DOHH2 (cell line): ENCODE data around the gene REG1B.

Experiments
- H3F3A ChIP-seq: fragments of 200-600 bp; sonication (generic), shearing (Covaris generic); 2 replicates; pipeline ENCODE4 v1.6.0; 2016; ENCODE audit warnings: antibody characterized with exemption, mild to moderate bottlenecking; ENCODE audit not compliant: control insufficient read depth, insufficient read depth
- H3K27ac ChIP-seq: fragments of 200-600 bp; sonication (generic); 2 replicates; pipeline ENCODE4 v1.5.1; 2014; ENCODE audit warnings: low read depth, mild to moderate bottlenecking, low read length, moderate library complexity
- H3K27me3 ChIP-seq: fragments of 200-600 bp; sonication (generic); 2 replicates; pipeline ENCODE4 v1.6.1; 2014; ENCODE audit warnings: mild to moderate bottlenecking, low read length, mixed read lengths; ENCODE audit not compliant: control insufficient read depth
- H3K36me3 ChIP-seq: fragments of 200-600 bp; sonication (generic); 2 replicates; pipeline ENCODE4 v1.6.1; 2014; ENCODE audit warnings: mild to moderate bottlenecking, low read length, moderate library complexity, mixed read lengths; ENCODE audit not compliant: control insufficient read depth
- H3K4me1 ChIP-seq: fragments of 200-600 bp; sonication (generic); 2 replicates; pipeline ENCODE4 v1.6.1; 2014; ENCODE audit warnings: mild to moderate bottlenecking, low read length, mixed read lengths; ENCODE audit not compliant: control insufficient read depth
- H3K4me2 ChIP-seq: fragments of 200-600 bp; sonication (generic); 2 replicates; pipeline ENCODE4 v1.6.0; 2014; ENCODE audit warnings: mild to moderate bottlenecking, low read length, moderate library complexity
- H3K4me3 ChIP-seq: fragments of 200-600 bp; sonication (generic); 2 replicates; pipeline ENCODE4 v1.5.1; 2014; ENCODE audit warnings: mild to moderate bottlenecking, low read length, mixed read lengths
- H3K79me2 ChIP-seq: fragments of 200-600 bp; sonication (generic); 2 replicates; pipeline ENCODE4 v1.6.1; 2014; ENCODE audit warnings: mild to moderate bottlenecking, low read length, mixed read lengths; ENCODE audit not compliant: control insufficient read depth
- H3K9me2 ChIP-seq: fragments of 200-600 bp; sonication (generic); replicated peaks from 2 replicates; pipeline ENCODE4 v1.6.1; 2014; ENCODE audit warnings: mild to moderate bottlenecking, low read length, mixed read lengths; ENCODE audit not compliant: control insufficient read depth
- H3K9me3 ChIP-seq: fragments of 200-600 bp; sonication (generic); 2 replicates; pipeline ENCODE4 v1.6.1; 2014; ENCODE audit warnings: antibody characterized with exemption, low read length, mixed read lengths; ENCODE audit not compliant: control insufficient read depth, insufficient read depth
- H4K20me1 ChIP-seq: fragments of 200-600 bp; sonication (generic); 2 replicates; pipeline ENCODE4 v1.6.0; 2014; ENCODE audit warnings: low read depth, mild to moderate bottlenecking, antibody characterized with exemption, low read length, moderate library complexity; ENCODE audit not compliant: control insufficient read depth, insufficient read depth
- EZH2phosphoT487 ChIP-seq: fragments of 200-600 bp; sonication (generic); IDR thresholded peaks from 2 replicates; pipeline ENCODE4 v1.6.1; 2017; ENCODE audit warnings: borderline replicate concordance, mild to moderate bottlenecking, antibody characterized with exemption, low read length, moderate library complexity, mixed read lengths
- TF ChIP-seq, protein P1 (sequence below): fragments of 200-600 bp; sonication (generic); IDR thresholded peaks from one replicate; pipeline ENCODE4 v1.5.1; 2014; ENCODE audit warnings: antibody characterized with exemption, mild to moderate bottlenecking, low read depth, low read length; ENCODE audit not compliant: poor library complexity, severe bottlenecking

REG1B gene, protein sequence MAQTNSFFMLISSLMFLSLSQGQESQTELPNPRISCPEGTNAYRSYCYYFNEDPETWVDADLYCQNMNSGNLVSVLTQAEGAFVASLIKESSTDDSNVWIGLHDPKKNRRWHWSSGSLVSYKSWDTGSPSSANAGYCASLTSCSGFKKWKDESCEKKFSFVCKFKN

DNA sequence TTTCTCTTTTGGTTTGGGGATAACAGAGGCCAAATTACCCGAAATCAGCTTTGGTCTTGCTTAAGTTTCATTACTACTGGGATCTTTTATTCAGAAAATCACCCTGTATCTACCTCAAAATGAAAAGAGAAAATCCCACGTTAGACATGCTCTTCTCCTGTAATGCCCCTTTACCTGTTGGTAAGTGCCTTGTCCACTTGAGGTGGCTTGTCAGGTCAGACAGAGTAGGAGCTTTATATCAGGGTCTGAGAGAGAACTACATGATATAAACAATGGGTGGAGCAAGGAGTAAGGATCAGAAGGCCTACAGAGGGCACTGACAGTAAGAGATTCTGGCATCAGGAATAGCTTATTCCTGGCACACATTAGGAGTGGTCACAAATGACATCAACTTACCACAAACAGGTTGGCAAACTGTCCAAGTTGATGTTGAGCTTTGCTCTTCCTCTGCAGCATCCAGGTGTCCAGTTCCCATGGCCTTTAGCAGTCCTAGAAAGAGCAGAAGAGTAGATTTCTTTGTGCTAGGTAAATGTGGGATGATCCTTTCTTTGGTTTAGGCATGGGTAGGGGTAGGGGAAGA lies at the start of gene REG1B:
TSS of gene REG1B (minus strand) at position 209 of the 580 bp plus-strand sequence. CDS start 381 bp downstream, outside the sequence.
- Histone ChIP-seq H3K36me3 (no peaks in the 10 kb centered on the region), H3K79me2 (no peaks in the 10 kb centered on the region), H3K27ac (no peak within 1 kb of the TSS), H3K9me3 (no peaks in the 10 kb centered on the region), H3K27me3 (no peaks in the 10 kb centered on the region), H3K4me1 (no peaks in the 10 kb centered on the region), H3F3A (no peaks in the 10 kb centered on the region), H3K9me2 (no peaks in the 10 kb centered on the region), H4K20me1 (no peaks in the 10 kb centered on the region), H3K4me2 (no peak within 1 kb of the TSS), H3K4me3 (no peak within 1 kb of the TSS)
- TF ChIP-seq, protein P1, sequence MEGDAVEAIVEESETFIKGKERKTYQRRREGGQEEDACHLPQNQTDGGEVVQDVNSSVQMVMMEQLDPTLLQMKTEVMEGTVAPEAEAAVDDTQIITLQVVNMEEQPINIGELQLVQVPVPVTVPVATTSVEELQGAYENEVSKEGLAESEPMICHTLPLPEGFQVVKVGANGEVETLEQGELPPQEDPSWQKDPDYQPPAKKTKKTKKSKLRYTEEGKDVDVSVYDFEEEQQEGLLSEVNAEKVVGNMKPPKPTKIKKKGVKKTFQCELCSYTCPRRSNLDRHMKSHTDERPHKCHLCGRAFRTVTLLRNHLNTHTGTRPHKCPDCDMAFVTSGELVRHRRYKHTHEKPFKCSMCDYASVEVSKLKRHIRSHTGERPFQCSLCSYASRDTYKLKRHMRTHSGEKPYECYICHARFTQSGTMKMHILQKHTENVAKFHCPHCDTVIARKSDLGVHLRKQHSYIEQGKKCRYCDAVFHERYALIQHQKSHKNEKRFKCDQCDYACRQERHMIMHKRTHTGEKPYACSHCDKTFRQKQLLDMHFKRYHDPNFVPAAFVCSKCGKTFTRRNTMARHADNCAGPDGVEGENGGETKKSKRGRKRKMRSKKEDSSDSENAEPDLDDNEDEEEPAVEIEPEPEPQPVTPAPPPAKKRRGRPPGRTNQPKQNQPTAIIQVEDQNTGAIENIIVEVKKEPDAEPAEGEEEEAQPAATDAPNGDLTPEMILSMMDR, result no peak
- no peak for TF ChIP-seq EZH2phosphoT487

DNA sequence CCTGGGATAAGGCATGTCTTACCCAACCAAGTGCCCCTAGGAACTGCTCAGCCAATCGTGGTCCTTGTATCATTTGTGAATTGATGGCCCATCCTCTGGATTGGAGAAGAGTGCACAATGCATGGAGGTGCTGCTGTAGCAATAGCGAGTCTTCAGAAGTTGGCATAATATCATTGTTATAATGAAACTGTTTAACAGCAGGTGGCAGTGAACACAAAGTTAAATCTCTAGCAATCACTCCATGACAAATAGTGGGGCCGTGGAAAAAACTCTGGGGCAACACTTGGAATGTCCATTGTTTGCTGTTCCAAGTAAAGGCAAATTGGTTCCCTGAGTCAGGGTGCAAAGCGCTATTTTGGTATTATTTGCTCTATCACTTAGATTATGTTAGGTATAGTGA lies 43.9 kb upstream of the REG1B start:
- Histone ChIP-seq H3K36me3 (no peaks in the 10 kb centered on the region), H3K4me1 (no peaks in the 10 kb centered on the region), H3K79me2 (no peaks in the 10 kb centered on the region), H3K27ac (no peak overlapping the region), H3K9me2 (no peaks in the 10 kb centered on the region), H3K27me3 (no peaks in the 10 kb centered on the region), H3F3A (no peaks in the 10 kb centered on the region), H3K4me2 (no peak overlapping the region), H3K9me3 (no peaks in the 10 kb centered on the region; the same call in 1 of the 2 replicates), H3K4me3 (no peak overlapping the region), H4K20me1 (no peaks in the 10 kb centered on the region)
- TF ChIP-seq EZH2phosphoT487, result no peak
- TF ChIP-seq, protein P1, result no peak

DNA sequence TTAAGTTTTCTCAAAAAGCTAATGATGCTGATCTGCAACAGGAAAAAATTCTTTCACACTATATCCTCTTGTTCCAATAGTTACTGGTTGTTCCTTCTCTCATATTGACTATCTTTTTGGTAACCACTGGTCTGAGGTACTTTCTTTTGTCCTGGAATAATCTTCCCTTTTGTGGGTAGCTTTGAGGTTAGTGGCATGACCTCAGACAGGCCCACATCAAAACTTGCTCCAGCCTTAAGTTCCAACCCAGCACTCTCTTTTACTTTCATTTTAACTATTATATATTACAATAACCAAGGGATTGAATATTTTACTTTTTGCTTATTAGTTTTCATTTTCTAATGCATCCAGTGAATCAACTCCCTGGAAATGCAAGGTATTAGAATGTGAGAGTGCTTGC lies 42.0 kb upstream of the REG1B start:
- H3K4me2 ChIP-seq, result no peak overlapping the region
- H3K9me2 ChIP-seq, result no peaks in the 10 kb centered on the region
- no peaks in the 10 kb centered on the region for H3F3A ChIP-seq
- no peak overlapping the region for H3K4me3 ChIP-seq
- no peaks in the 10 kb centered on the region for H3K36me3 ChIP-seq
- H3K79me2 ChIP-seq, result no peaks in the 10 kb centered on the region
- TF ChIP-seq, protein P1, result no peak
- no peak for TF ChIP-seq EZH2phosphoT487
- H3K9me3 ChIP-seq, result no peaks in the 10 kb centered on the region; the same call in 1 of the 2 replicates
- H3K27ac ChIP-seq, result no peak overlapping the region
- no peaks in the 10 kb centered on the region for H3K27me3 ChIP-seq
- no peaks in the 10 kb centered on the region for H3K4me1 ChIP-seq
- no peaks in the 10 kb centered on the region for H4K20me1 ChIP-seq
